Measurements from ENCODE around the gene WDR33.

WDR33 gene

DNA sequence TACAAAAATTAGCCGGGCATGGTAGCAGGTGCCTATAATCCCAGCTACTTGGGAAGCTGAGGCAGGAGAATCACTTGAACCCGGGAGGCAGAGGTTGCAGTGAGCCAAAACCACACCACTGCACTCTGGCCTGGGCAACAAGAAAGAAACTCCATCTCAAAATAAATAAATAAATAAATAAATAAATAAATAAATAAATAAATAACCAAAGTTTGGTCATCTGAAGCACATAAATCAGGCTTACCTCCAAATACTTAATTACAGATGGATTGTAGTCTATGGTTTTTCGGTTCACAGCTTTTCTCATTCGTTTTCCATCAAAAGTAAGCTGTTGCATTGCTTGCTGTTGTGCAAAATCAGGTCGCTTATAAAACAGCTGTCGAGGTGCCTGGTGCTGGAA is 40.4 kb downstream of the WDR33 start (continued):
- TF ChIP-seq ZNF138 (tag by site-specific recombination; IDR thresholded peaks at IDR 0.05; ENCODE audit: borderline replicate concordance) (0 out of 2 replicates have a peak, but pooled peaks have one; percentile 43), ZNF404 (tag by site-specific recombination; IDR thresholded peaks at IDR 0.05) (0 out of 2 replicates have a peak, but pooled peaks have one; percentile 43), ZNF292 (tag by site-specific recombination; IDR thresholded peaks at IDR 0.05; ENCODE audit: borderline replicate concordance, low read depth) (0 out of 2 replicates have a peak, but pooled peaks have one; percentile 37), ZXDB (tag by site-specific recombination; IDR thresholded peaks at IDR 0.05) (0 out of 2 replicates have a peak, but pooled peaks have one; percentile 45), GLI2 (tag by site-specific recombination; IDR thresholded peaks at IDR 0.05; ENCODE audit: borderline replicate concordance, low read depth) (peak; percentile 42; the same call in 1 of the 2 replicates), MZF1 (tag by site-specific recombination; IDR thresholded peaks at IDR 0.05; ENCODE audit: borderline replicate concordance) (peak; percentile 21; the same call in 1 of the 2 replicates), ZNF202 (tag by site-specific recombination; IDR thresholded peaks at IDR 0.05; ENCODE audit: borderline replicate concordance) (peak; percentile 79; the same call in 1 of the 2 replicates), KLF7 (tag by site-specific recombination; IDR thresholded peaks at IDR 0.05; ENCODE audit: borderline replicate concordance) (peak; percentile 58; the same call in 1 of the 2 replicates)

DNA sequence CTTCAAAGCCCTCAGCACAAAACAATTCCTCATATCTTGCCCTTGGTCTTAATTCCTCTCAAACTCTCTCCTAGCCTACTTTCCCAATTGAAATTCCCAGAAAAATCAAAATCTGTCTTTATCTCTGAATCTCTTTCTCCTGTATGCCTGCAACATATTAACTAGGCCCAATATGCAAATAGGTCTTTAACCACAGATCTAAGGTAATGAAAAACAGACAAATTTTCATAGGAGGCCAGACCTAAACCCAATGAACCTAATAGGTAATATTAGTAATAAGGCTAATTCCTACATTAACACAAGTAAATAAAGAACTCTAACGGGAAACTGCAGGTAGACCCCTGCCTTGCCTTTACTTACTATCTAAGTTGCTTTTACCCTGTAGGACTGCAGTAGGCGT is 41.4 kb downstream of the WDR33 start:
- Histone ChIP-seq H3K27ac (ENCODE audit: extremely low read depth, low read depth, low read length) (no peak overlapping the region), H3K9me3 (ENCODE audit: control insufficient read depth, insufficient read depth, low read depth, low read length) (no peaks in the 10 kb centered on the region), H3K4me1 (ENCODE audit: control insufficient read depth, insufficient read depth, low read length) (peaks cover 3% of the 10 kb centered on the region), H3K36me3 (ENCODE audit: control insufficient read depth in 2 of 2, insufficient read depth in 1 of 2, low read length in 2 of 2) (peaks cover 45 to 50% of the 10 kb centered on the region in 2 experiments), H3K4me3 (ENCODE audit: low read depth, low read length) (no peak overlapping the region)
- POLR2A ChIA-PET = no interaction called here
- CTCF ChIA-PET = no interaction called here
- TF ChIP-seq REST (tag by site-specific recombination; IDR thresholded peaks at IDR 0.05) (no peak), PRDM1 (tag by site-specific recombination; IDR thresholded peaks at IDR 0.05) (peak; percentile 44; the same call in 1 of the 2 replicates), ZBTB17 (tag by site-specific recombination; IDR thresholded peaks at IDR 0.05) (no peak), ZNF621 (tag by site-specific recombination; IDR thresholded peaks at IDR 0.05) (no peak), KLF9 (tag by site-specific recombination; IDR thresholded peaks at IDR 0.05; ENCODE audit: low read depth) (no peak), ZNF561 (tag by site-specific recombination; IDR thresholded peaks at IDR 0.05; ENCODE audit: borderline replicate concordance) (no peak), ZNF112 (tag by site-specific recombination; IDR thresholded peaks at IDR 0.05) (no peak), PRDM4 (tag by site-specific recombination; IDR thresholded peaks at IDR 0.05) (no peak)
- TF ChIP-seq, protein P1, sequence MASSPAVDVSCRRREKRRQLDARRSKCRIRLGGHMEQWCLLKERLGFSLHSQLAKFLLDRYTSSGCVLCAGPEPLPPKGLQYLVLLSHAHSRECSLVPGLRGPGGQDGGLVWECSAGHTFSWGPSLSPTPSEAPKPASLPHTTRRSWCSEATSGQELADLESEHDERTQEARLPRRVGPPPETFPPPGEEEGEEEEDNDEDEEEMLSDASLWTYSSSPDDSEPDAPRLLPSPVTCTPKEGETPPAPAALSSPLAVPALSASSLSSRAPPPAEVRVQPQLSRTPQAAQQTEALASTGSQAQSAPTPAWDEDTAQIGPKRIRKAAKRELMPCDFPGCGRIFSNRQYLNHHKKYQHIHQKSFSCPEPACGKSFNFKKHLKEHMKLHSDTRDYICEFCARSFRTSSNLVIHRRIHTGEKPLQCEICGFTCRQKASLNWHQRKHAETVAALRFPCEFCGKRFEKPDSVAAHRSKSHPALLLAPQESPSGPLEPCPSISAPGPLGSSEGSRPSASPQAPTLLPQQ (tag by site-specific recombination; IDR thresholded peaks at IDR 0.05) = no peak

Data from HEK293 (cell line).